Measurements from ENCODE around the gene CHMP6.
A peak's percentile ranks its signal among the peaks of the same experiment; 100 is the strongest.

Gene CHMP6

DNA sequence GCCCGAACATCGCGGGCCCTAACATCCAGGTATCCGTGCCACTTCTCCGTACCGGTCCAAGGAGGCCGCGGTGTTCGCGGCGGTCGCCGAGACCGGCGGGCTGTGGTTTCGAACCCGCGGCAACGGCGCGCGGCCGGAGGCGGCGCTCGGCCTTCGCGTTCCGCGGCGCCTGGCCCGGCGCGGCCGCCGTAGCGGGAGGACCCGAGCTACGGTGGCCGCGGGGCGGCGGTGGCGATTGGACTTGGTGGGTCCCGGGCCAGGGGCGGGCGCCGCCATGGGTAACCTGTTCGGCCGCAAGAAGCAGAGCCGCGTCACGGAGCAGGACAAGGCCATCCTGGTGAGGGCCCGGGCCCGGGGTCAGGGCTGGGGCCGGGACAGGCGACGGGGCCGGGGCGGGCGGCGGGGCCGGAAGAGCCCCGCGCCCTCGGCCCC, at the start of gene CHMP6:
TSS of gene CHMP6 (plus strand) at position 197 of the 432 bp plus-strand sequence. CDS start at position 275, 78 bp downstream.
- peak; percentile 79 for DNase-seq

DNA sequence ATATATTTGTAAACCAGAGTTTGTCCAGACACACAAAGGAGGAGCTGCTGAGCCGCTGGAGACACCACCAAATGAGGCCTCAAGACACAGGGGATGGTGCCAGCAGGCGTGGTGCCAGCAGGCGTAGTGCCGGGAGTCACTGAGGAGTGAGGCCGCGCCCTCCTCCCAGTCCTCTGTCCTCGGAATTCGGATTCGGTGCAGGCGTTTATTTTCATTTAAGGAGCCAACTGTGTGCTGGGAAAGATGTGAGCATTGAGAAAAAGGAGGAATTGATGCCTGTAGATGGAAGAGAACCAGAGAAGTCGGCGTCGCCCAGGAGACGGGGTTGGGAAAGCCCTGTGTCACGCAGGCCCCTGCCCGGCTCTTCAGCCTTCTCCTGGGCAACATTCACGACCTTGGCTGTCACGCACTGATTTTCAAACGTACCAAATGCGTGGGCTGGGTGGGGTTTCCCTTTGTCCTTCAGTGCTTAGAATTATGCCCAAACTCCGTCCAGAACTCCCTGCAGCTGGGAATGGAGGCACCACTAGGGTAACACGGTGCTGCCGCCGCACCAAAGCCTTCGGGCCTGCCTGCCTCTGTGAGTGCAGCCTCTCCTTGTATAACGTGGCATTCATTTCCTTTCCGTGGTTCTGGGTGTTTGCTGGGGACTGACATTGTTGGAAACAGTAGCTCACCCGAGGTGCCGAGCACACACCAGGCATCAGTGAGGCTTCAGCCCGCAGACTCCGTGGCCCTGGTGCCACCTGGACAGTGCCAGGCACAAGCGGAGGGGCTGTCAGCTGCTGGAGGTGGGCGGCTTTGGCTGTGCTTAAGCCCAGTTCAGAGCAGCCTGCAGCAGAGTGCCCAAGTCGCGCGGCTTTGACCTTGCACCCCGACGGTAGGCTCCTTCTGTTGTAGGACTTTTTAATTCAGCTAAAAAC, 49.0 kb upstream of the CHMP6 start:
- DNase-seq, result no peak

DNA sequence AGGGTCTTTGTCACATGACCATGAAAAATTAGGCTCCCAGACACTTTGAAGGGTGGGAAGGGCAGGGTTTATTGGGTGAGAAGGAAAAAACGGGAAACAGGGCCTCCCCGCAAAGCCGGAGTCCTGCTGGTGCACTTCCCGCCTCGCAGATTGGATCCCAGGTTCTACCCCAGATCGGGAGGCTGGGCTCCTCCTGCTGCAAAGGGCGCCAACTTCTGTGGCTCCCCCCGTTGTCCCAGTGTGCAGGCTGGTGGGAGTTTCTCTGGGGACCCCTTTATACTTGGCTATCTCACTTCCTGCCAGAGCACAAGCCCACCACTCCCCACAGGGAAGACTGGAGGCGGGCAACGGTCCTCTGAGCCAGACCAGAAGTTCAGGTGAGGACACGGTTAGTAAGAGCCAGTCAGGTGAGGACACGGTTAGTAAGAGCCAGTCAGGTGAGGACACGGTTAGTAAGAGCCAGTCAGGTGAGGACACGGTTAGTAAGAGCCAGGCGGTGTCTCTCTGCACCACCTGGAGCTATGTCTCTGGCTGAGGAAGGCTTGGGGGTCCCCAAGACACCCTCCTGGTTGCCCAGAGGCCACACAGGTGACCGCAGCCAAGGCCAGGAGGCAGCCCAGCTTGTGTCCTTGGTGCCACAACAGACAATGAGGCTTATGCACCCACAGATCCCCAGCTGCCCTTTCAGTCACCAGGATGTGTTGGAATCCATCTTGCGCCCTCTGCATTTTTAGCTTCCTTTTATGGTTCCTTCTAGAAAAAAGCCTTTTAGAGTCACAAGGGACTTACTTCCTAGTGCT, 48.1 kb upstream of the CHMP6 start:
- DNase-seq, result no peak

DNA sequence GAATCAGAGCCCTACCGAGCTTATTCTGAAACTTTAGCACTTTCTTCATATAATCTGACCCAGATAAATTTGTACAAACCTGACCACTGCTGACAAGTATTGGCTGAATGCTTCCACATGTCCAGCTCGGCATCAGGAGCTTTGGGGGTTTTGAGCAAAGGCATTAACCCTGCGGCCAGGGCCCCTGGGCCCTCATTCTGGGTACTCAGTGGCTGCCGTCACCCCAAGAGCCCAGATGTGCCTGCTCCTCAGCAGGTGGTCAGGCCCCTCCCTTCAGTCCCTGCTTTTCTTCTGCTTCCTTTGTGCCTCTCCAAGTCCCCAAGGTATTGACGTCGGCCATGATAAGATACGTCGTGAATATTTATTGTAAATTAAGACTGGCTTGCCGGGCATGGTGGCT, 47.3 kb upstream of the CHMP6 start:
- DNase-seq, result no peak

DNA sequence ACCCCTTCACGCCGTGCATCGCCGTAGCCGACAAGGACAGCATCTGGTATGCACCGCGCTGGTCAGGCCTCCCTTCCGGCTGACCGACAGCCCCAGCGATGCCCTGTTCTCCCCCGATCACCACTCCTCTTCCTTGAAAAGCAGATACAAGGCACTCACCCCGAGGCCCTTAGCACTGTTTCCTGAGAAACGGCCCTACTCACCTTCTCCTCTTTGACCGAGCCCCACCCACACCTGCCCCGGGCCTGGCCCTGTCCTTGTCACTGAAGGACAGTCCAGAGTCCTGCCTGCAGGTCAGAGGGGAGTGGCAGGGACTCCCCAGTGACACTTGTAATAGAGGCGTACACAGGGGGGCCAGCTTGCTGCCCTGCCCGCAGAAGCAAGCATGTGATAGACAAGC, 45.9 kb upstream of the CHMP6 start:
- no peak for DNase-seq

DNA sequence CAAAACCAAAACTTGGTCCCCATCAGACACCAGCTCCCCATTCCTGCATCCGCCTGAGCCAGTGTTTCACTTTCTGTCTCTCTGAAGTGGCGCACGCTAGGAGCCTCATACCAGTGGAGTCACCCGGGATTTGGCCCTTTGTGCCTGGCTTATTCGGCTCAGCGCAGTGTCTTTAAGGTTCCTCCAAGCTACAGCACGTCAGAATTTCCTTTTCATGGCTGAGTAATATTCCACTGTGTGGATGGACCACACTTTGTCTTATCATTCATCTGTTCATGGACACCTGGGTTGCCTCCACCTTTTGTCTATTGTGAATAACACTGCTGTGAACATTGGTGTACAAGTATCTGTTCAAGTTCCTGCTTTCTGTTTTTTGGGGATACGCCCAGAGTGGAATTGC, 45.2 kb upstream of the CHMP6 start:
- DNase-seq, result no peak

DNA sequence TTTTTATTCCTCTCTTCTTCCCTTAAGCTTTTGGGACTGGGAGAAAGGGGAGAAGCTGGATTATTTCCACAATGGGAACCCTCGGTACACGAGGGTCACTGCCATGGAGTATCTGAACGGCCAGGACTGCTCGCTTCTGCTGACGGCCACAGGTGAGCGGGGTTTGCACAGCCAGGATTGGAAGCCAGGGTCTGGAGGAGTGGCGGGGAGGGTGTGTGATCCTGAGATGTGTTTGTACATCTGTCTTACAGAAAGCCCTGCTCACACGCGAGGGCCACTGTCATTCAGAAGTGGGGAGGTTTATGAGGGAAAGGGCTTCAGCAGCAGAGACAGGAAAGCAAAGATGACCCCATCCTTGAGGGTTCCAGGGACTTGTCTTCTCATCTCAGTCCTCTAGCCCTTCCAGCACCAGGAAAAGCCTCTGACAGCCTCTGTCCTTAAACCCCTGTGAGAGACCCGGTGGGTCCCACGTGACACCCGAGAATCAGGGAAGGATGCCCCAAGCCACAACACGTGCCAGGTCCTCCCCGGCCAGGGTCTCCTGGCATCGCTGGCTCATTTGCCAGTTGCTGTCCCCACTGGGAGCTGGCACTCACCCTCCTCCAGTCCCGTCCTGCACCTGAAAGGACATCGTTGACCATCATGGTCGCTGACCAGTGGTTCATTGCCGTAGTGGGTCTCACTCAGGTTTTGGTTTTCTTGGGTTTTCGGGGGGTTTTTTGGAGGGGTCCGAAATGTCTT, 44.3 kb upstream of the CHMP6 start:
- DNase-seq, result no peak

DNA sequence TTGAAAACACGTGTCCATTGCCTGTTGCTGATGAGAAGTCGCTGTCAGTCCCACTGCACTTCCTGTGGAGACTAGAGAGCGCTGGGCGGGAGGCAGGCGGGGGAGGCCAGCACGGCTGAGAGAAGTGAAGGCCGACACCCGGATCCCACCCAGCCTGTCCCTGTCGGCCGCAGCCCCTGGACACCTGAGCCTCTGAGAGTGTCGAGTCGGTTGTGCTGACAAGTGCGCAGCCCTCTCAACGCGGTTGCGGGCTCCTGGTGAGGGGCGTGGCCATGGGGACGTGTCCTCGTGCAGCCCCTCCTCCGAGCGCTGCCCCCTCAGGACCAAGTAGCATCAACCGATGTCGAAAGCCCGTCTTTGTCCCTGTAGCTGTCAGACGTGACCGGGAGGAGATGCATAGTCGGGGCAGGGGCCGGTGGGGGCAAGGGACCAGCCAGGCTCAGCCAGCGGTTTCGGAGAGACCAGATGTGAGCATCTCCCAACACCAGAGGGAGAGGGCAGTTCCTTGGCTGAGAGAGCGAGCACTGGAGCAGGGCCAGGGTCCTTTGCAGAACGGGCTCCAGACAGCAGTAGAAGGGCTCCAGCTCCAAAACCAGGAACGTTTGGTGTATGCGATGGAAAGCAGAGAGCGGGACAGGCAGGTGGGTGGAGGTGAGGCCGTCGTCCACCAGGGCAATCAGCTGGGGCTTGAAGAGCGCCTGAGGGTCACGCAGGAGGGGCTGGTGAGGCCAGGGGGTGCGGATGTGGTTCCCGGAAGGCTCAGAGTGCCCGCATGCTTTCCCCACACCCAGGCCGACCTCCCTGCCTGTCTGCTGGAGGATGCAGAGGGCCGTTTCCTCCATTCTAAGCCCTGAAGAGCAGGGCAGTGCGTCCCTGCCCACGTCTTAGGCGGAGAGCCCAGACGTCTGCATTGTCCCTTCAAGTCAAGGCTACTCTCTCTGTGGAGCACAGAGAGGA, 43.3 kb upstream of the CHMP6 start:
- DNase-seq, result no peak

DNA sequence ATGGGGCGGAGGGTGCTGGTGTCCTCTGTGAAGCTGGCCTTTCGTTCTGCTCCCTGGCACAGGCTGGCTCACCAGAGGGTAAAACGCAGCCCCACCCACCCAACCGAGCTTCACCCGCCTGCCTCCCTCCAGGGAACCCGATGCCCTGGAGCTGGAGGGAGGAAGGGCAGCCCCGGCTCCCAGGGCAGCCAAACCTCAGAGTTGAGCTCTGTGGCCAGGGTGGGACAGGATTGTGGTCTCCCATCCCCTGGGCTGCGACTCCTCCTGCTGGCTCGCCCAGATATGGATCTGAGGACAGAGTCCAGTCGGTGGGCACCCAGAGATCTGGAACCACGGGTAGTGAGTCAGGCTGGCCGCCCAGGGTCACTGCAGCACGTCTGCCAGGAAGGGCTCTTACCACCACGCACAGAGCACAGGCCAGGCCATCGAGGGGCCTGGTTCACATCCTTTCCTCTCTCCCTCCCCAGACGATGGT, 42.6 kb upstream of the CHMP6 start:
- no peak for DNase-seq

DNA sequence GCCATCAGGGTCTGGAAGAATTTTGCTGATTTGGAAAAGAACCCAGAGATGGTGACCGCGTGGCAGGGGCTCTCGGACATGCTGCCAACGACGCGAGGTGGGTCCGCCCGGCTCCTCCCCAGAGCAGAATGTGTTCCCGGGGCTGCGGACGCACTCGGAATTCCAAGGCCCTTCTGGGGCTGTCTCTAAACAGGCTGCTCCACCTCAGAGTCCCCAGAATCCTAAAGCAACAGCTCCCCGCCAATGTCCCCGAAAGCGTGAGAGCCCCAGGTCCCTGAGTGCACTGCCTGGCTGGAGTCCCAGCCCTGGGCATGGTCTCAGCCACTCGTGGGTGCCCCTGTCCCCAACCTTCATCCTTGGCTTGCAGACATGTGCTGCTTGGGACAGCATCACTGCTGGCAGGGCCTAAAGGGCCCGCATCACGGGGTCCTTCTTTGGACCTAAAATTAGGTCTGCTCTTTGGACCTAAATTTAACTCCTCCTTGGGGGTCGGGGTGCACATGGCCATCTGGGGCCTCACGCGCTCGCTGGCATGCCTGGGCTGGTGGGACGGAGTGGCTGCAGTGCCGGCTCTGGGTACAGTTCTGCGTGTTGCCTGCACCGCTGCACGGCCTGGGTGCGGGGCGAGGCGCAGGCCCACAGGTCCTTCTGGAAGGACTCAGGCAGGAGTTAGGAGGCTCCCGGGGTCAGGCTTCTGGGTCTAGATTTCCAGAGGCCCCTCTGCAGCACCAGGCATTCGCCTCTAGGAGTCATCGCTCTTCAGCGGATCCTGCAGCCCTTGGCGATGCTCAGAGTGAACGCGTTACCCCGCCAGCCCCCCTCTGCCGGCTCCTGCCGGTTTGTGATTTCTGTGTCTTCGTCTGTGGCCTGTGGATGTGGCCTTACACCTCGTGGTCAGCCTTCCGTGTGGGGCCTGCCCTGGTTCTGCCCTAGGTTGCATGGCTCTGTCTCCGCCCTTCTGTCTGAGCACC, 41.9 kb upstream of the CHMP6 start:
- DNase-seq, result no peak

DNA sequence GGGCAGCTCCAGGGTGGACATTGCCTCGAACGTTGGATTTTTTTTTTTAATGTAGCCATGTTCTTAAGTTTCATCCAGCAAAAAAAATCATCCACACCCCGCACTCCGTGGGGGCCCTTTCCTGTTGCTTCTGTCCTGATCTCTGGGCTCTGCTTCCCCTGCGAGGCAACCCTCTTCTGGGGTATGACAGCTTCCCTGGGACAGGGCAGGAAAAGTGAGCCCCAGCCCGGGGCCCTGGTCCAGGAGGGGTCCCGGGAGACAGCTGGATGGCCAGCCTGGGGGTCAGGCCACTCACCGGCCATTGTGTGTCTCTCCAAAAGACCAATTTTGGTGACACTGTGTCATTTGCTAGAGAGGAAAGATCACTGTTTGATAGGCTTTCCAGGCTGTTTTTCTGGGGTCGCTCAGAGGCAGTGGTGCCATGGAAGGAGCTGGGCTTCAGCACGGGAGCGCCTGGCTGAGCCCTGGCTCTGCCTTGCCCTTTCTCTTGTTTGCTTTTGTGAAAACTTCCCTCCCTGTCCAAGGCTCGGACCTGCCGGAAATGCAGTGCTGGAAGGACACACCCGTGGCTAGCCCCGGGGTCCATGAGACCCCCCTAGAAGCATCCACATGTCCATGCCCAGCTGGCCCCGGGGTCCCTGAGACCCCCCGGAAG, 41.0 kb upstream of the CHMP6 start:
- DNase-seq, result no peak

DNA sequence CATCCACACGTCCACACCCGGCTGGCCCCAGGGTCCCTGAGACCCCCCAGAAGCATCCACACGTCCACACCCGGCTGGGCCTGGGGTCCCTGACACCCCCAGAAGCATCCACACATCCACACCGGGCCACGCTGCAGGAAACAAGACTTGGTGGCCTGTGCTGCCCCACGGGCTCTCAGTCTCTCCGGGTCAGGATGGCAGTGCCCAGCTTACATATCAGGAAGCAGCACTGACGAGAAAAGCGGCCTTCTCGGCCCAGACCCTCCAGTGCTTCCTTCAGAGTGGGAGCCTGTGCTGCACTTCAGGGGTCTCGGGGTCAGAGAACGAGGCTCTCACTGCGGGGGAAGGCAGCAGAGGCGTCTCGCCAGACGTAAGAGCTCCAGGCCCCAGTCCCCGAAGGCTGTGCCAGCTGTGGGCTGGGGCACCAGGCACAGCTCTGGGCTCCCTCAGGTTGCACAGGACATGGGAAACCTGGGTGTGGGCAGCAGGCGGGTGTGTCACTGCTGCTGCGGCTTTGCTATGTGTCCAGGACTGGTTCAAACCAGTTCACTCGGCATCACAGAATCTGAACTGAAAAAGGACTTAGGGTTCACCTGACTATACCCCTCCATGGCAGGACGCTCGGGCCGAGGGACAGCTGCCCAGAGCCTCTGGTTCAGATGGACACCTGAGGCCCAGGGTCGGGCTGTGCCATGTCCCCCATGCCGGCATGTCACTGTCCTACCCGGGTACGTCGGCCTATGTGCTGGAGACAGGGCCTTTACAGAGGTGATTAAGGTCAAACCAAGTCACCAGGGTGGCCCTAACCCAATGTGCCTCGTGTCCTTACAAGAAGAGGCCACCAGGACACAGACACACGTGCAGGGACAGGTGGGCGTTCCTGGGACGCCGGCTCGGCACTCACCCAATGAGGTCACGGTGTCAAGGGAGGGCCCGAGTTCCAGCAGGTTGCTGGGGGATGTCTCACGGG, 40.2 kb upstream of the CHMP6 start:
- no peak for DNase-seq

DNA sequence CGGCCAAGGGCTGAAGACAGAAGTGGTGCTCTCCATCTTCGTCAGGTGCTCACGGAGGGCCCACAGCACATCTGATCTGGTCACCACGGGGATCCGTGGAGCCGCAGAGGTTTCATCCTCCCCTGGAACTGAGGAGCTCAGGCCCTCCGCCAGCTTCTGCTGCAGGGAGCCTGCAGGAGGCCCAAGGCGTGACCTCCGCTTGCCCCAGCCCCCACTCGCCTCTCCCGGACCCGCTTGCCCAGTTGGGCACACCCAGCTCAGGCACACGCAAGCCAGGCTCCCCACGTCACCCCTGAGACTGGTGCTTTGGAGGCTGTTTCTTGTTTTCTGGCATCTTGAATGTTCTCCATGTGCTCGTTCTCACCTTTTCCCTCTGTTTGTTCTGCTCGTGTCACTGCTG, 39.4 kb upstream of the CHMP6 start:
- DNase-seq, result no peak

DNA sequence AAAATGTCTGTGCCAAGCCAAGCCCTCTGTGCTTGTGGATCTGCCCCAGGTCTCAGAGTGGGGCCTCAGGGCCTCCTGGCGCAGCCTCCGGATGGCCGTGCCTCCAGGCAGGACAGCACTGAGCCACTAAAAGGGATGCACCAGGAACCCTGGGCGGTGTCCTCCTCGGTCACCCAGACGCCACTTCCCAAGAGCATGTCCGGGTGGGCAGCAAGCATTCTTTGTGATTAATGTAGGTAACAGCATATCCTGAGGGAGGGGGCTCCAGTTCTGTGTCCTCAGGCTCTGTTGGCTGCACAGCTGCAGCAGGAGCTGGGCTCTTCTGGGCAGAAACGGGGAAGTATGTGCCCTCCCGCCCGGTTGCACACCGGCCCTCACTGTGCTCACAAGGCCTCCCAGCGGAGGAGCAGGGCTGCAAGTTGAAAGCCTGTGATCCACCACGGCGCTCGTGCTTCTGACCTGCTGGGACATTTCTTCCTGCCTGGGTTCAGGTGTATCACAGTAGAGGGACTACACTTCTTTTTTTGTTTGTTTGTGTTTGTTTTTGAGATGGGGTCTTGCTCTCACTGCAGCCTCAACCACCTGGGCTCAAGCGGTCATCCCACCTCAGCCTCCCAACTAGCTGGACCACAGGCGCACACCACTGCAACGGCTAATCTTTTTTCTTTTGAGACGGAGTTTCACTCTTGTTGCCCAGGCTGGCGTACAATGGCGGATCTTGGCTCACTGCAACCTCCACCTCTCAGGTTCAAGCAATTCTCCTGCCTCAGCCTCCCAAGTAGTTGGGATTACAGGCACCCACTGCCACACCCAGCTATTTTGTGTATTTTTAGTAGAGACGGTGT, 37.9 kb upstream of the CHMP6 start:
- DNase-seq, result no peak

DNA sequence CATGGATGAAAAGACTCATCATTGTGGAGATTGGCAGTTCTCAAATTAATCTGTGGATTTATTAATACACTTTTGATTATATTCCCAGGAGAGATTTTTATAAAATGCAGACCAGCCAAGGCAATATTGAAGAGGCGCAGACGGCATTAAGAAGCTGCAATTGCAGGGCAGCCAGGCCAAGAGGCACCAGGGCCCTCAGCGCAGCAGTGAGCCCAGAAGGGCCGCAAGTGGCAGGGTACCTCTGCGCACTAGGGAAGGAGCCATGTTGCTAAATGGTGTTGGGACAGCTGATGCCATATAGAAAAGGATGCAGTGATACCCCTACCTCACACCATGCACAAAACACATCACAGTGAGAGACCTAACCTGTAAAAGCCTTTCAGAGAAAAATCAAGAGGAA, 36.6 kb upstream of the CHMP6 start:
- DNase-seq, result no peak

DNA sequence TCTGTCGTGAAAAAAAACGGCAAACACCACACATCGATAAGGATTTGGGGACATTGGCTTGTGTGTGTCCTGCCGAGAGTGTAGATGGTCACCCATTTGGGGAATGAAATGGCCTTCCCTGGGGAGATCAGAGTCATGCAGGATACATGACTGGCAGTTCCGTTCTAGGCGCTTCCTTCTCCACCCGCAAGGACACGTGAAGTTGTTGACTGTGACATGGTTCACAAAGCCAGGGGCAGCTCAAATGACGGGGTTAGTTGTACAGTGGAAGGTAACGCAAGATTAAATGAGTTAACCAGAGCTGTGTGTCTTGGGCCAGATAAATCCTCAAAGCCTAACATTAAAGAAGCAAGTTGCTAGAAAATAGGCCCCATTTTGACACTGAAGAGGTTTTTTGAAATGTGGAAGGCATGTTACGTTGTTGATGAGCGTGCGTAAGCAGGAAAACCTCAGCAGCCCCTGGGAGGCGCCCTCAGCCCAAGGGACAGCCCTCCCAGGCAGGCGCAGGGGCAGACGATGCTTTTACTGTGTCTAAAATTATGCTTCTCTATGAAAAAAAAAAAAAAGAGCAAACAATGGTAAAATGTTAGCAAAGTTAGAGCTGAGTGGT, 35.9 kb upstream of the CHMP6 start:
- no peak for DNase-seq

Measured in inflammatory macrophage treated with lipopolysaccharide for 4 hours (primary cell).